Hematopoietic multipotent progenitor cell (in vitro differentiated cells): ENCODE data around the gene KRT20. TPM values are rescaled to one million over a fixed set of nuclear protein-coding genes. Genes with fewer than 3 reads are reported as not detected.
"Not testable (repeated sequence)": the region's sequence is repeated elsewhere in the genome, so short reads cannot be mapped to it uniquely, and the experiment has no call there.

Source experiments
- DNase-seq, 3 donors: peaks; one replicate each; pipeline ENCODE4 v3.0.0-alpha.2; 2011 to 2015; ENCODE audit warnings: low read depth in 2 of 3, low spot score in 2 of 3
- total RNA-seq: library from RNA; depleted of rRNA; stranded (reverse); fragments of >200 nt; gene quantifications from one replicate; pipeline ENCODE4 v1.2.3, GENCODE V29; 2012

KRT20 gene
- total RNA-seq, 1 donor, result not detected

DNA sequence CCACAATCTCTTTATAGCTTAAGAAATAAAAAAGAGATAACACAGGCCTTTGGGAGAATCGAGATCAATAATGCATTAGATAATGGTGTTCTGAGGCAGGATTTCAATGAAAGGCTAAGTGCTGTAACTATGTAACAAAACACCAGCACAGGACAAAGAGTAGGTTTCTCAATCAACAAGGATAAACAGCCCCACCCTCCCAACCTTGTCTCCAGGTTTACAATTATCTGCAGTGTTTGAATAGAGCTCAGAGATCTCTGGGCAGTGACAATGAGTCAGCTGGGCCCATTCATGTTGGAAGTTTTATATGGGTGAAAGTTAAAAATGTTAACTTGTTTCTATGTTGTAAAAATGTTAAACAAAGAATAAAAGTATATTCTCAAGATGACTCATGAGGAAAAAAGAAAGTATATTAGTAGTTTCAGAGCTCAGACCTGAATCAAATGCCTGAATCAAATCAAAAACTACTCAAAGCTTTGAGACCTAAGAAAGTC lies 17.0 kb upstream of the KRT20 start:
- DNase-seq, result no peak

DNA sequence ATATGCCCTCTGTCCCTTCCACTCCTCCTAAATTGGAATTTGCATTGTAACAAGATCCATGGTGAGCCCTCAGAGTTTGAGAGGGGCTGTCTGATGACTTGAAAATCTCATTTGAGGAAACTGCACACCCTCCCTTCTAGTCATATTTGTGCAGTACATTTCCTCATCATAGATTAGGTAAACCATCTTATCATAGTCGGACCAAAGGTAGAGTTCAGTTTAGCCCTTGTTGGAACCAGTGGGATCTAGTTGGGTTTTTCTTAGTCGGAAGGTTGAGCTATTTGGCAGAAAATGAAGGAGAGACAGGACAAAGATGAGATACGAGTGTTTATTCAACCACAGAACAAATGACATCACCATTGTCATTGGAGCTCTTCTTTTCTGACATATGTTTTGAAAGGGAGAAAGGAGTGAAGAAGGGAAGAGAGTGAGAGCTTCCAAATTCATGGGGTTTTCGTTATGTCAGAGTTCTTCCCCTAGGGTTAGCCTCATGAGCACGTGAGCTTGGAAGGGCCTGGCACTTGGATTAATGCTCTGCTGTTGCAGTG lies 15.8 kb upstream of the KRT20 start:
- DNase-seq, result no peak

DNA sequence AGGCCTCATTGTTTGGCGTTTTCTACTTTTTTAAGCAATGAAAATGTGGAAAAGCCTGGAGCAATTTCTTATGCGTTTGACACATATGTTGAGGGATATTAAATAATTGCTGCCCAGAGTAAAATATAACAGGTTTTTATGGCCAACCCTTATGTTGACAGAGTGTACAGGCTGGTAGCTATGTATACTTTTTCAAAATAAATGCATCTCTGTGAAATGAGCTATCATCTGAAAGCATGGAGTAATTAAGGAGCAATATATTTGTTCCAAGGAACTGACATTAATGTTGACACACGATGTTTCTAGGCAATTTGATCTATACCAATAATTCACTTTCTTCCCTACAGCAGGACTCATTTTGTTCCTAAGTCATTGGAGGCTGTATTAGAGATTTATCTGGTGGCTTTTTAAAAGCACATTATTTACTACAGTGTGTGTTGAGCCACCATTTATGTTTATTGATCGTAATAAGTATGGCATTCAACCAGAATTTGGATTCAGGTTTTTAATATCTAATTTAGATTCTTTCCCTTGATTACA lies 11.9 kb upstream of the KRT20 start:
- DNase-seq, result no peak

DNA sequence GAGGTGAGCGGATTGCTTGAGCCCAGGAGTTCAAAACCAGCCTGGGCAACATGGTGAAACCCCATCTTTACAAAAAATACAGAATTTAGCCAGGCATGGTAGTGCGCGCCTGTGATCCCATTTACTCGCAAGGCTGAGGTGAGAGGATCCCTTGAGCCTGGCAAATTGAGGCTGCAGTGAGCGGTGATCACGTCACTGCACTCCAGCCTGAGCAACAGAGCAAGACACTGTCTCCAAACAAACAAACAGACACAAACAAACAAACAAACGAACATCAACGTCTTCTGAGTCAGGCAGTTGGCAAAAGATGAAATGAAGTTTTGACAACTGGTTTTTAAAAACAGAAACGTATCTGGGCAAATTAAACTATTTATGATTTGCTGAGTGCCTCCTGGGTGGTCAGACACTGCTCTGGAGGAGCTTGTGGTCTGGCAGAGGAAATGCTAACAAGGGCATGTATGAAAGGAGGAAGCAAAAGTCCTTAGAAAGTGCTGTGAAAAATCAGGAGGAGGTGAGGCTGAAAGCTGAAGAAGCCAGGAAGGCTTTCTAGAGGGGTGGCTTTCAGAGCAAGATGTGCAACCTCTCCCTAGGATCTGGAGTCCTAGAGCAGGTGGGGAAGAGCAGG lies 10.2 kb upstream of the KRT20 start:
- DNase-seq, result no peak

DNA sequence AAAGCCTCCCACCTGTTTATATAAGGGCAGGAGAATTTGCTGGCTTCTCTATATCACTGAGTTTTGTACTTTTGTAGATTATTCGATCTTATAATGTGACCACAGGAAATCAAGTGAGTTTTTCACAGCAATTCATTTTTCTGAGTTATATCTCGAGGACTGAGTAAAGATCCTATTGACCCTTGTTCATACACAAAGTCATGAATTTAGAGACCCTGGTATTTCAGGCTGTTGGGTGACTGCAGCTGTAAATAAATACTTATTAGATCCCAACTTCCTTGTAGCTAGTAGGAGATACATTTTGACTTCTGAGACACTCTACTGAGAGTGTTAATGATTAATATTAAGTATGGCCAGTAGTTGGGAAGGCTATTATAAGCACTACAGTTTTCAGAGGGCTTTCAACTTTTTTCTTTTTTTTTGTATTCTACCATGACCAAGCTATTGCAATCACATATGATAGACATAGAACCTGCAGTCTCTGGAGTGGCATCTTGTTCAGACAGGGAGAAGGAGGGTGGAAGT lies 3.2 kb upstream of the KRT20 start:
- no peak for DNase-seq

DNA sequence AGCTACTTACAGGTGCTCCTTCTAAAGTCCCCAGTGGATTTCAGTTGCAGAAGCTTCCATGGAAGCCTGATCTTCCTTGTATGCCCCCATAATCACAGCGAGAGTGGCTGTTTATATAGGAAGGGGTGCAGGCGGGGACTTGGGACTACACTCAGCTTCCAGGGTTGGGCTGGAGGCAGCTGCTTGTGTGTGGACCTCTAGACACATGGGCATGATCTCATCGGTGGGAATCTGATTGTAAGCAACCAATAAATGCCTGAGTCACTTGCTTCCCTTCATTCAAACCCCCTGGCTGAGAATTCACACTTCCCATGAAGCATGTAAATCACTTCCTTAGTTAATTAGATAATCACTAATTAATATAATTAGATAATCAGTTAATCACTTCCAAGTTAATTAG lies 1.0 kb upstream of the KRT20 start:
- no peak for DNase-seq

DNA sequence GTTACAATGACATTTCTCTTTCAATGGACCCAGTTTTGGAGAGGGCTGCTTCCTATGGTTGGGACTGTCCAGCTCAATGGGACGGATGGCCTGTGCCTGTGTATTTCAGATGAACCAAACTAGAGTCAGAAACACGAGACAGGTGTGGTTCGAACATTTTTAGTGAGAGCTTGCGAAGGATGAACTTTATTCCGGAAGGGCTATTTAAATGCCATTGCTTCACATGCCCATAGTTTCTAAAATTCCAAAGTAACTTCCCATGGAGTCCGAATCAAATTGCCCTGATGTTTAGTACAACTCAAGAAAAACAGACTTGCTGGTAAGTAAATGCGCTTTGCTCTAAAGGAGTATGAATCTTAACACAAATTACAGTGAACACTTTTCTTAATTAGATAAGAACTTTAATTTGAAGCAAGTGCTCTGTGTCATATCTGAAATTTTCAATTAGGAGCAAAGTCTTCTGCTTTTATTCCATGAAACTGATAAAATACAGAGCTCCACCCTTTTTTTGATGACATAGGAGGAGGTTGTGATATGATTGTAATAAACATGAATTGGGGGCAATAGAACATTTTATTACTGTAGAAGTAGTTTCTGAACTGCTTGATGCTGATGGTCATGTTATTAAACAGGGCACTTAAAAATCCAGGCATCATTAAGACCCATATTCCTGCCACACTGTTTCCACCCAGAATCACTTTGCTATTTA lies 1.3 kb downstream of the KRT20 start:
- DNase-seq, result no peak

DNA sequence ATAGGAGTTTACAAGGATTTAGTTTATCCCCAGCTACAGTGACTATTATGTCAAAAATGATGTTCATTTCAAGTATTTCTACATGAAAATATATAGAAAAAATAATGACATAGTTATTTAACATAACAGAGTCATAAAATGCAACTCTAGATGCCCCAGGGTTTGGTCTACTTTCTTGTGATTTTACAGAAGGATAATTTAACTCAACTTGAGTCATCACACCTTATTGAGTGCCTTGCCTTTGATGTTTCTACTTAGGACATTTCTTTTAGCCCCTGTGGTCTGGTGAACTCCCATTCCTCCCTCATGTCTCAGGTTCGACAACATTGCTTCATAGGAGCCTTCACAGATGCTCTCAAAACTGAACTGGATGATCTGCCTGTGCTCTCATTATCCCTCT lies 2.0 kb downstream of the KRT20 start:
- no peak for DNase-seq

DNA sequence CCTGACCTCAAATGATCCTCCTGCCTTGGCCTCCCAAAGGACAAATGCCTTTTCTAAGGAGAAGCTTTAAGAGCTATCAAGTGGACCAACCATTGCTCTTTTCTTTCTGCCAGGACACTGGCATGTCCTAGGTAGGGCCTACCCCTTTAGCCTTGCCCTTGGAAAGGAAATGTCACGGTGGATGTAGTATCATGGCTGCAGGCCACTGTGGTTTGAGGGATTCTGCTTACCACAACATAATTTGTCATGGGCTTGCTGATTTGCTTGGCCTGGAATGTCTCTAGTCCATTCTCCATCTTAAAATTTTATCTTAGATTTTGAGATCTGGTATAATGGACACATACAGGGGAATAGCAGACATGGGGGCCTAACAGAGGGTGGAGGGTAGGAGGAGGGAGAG lies 6.0 kb downstream of the KRT20 start:
- DNase-seq, result no peak

DNA sequence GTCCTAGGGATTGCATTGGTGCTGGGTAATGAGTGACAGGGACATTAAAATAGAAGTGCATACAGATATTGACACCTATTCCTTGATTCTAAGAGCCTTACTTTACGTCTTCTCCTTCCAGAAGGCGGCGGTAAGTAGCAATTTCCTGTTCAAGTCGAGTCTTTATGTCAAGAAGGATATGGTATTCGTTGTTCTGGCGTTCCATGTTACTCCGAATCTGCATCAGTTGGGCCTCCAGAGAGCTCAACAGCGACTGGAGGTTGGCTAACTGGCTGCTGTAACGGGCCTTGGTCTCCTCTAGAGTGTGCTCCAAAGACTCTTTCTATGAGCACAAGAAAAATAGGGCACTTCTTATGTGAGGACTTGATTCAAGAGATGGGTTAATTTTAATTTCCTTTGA lies 7.0 kb downstream of the KRT20 start:
- DNase-seq, result no peak

DNA sequence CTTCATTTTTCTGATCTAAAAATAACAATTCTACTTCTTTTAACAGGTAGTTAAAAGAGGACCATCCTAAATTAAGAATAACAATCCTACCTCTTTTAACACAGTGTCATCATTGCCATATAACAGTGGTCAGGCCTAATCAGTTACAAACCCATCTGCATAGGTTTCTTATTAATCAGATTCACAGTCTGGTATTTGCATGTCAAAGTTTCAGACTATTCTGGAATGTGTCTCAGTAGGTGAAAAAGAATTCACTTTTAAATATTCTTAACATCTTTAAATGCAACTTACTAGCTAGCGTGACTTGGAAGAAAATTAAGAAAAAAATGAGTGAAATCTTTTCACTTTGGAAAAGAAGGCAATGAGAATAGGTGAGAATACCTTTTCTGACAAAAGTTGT lies 11.2 kb downstream of the KRT20 start:
- DNase-seq, result no peak

DNA sequence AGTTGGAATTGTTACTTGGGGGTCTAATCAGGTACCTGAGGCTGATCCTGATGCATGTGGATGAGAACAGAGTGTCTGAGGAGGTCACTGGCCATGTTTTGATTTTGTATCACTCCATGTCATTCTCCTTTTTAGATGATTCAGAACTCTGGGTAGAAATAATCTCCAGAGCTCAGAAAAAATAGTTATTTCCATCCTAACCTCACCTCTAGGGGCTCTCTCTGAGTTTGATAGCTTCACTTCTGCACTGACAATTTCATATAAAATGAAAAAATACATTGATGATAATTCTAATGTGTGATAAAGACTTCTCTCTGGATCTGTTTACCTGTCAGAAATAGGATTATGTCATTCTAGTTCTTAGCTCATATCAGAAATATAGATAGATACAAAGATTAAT lies 11.8 kb downstream of the KRT20 start:
- no peak for DNase-seq

DNA sequence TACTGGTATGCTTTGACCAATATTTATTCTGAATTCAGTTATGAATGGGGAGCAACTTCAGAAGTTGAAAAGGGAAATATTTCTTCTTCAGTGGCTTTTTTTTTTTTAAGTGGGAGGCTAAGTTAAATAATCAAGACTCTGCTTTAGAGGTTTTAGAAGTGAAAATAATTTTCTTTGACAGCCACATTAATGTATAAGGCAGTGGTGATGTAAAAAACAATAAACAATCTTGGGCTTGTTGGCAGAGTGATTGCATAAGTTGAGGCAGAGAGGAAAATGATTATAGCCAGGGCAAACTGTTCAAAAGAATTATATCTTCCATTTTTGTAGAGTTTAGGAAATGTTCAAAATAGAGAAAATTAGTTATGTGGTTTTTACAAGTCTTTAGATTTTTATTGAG lies 12.6 kb downstream of the KRT20 start:
- no peak for DNase-seq

DNA sequence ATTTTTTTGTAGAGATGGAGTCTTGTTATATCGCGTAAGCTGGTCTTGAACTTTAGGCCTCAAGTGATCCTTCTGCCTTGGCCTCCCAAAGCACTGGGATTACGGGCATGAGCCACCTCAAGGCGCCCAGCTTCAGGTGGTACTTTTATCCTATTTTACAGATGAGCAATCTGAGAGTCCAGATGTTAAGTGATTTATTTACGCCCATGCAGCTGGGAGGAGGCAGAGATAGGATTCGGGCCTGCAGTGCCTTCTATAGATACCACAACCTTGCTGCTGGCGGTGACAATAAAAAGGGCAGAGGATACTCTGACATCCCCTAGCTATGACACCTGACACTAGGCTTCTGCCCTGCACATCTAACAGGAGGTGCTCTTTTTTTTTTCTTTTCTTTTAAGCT lies 13.7 kb downstream of the KRT20 start:
- no peak for DNase-seq

DNA sequence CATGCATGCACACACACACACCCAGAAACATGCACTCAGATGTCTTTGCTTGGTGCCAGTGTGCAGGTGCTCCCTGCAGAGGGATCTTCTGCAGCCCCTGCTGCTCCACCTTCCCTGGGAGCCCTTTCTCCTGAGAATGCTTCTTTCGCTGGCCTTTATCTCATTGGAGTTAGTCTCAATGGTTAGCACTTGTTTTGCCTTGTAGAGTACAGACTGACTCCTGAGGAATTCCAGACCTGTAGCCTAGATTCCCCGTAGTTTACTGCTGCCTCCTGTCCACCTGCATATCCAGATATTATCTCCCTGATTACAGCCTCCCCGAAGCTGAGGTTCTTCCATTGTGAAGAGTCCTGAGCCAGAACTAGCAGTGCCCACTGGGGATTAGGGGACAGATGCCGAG lies 14.9 kb downstream of the KRT20 start:
- DNase-seq, result no peak

DNA sequence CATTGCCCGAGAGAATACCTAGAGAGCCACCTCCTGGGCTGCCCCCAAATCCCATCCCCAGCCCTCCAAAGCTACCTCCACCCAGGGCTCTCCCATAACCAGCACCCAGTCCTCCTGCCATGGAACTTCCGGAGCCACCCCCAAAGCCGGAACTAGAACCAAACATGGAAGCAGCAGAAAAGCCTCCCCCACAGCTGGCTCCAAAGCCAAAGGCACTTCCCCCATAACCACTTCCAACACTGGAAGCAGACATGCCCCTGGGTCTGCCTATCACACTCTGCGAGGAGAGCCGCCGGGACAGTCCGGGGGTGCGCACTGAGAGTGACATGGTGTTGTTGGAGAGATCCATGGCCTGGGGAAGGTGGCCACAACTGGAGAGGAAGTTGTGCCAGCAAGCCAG lies 18.2 kb downstream of the KRT20 start, which contains the start of gene KRT12:
TSS of gene KRT12 (minus strand) at position 386 of the 400 bp plus-strand sequence. CDS start at position 349, 37 bp downstream.
- DNase-seq, result no peak

DNA sequence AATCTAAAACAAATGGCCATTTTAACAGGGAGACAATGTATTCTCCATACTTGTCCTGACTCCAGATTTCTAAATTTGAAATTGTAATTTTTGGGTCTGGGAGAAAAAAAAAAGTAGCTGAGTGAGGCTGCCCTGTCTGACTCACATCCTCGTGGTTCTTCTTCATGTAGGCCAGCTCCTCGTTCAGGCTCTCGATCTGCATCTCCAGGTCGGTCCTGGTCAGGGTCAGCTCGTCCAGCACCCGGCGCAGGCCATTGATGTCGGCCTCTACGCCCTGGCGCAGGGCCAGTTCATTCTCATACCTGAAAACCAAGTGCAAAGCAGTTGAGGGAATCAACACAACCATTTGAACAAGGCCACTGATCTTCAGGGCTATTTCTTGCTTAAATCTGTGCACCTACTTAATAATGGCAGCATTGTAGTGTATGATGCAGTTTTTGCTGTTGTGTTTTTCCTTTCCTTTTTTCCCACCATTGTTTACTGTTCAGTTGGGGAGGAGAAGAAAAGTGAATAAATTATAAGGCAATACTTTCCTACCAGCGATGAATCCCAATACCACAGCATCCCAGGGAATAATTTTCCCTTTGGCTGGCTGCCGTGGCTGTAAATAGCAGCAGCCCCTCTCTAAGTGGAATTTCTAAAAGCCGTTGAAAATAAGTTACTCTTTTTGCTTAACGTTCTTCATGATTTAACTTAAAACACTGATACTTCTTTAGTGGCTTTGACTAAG lies 20.2 kb downstream of the KRT20 start:
- no peak for DNase-seq

DNA sequence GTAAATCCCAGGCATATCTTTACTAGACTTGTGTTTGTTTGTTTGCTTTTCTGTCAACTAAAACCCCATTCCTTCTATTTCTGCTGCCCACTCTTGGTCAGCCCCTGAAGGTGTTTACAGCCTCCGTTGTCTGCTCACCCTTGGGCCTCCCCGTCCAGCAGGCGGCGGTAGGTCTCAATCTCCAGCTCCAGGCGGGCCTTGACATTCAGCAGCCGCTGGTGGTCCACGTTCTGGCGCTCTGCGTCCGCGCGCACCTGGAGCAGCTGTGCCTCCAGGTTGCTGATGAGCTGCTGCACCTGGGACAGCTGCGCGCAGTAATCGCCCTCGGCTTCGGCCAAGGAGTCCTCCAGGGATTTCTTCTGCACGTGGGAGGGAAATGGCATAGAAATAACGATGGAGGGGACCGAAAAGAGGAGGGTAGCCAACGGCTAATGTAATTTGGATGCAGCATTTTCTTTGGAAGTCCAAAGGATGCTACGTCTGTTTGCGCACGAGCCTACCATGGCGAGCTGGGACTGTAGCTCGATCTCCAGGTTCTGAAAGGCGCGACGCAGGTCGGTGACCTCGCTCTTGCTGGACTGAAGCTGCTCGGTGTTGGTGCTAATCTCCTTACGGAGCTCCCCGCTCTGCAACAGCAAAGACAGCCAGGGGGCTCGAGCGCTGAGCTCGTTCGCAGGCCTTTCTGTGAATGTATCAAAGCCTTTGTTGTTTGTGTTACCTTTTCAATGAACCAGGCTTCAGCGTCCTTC lies 21.9 kb downstream of the KRT20 start:
- peak in 2 of 3 donors; percentile 16 to 36 for DNase-seq

DNA sequence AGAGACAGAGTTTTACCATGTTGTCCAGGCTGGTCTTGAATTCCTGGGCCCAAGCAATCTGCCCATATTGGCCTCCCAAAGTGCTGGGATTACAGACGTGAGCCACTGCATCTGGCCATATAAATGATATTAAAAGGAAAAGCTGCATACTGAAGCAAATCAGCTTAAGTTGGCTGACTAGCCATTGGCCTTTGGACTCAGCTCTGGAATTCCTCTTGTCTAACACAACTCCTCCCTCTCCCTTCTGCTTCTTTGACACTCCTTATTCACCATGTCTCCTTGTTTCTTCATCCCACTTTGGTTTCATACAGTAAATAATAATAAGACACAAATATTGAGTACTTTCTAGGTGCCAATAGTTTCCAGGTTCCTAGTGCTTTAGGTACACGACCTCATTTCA lies 25.5 kb downstream of the KRT20 start:
- DNase-seq, result no peak

DNA sequence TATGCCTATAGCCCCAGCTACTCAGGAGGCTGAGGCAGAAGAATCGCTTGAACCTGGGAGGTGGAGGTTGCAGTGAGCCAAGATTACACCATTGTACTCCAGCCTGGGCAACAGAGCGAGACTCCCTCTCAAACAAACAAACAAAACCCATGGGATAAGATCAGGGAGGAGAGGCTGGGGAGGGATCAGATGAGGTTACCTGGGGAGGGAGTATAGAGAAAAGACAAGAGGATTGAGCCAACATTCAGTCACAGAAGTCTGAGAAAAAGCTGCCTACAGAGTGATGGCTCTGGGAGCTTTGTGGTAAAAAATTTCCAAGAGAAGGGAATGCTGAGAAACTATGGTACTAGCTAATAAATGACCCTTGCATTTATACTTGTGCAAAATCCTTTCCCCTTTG lies 26.4 kb downstream of the KRT20 start:
- DNase-seq, result not testable (repeated sequence)
